Sigmoid colon (tissue), 4 donors: ENCODE results near the gene PTPN2.

Experiments used
- CTCF ChIP-seq, 4 experiments: fragments of 450-650 bp in 3 of 4; fragments of 200-600 bp in 1 of 4; IDR thresholded peaks; one replicate each; pipeline ENCODE4 v1.5.1; 2016 to 2019; ENCODE audit warnings: antibody characterized with exemption in 4 of 4, mild to moderate bottlenecking in 3 of 4, moderate library complexity in 2 of 4
- EP300 ChIP-seq, 4 donors: sonication (generic); formaldehyde crosslinking; IDR thresholded peaks; one replicate each; pipeline ENCODE4 v1.6.1; 2017; ENCODE audit warnings: antibody characterized with exemption in 4 of 4
- POLR2A ChIP-seq, 2 donors: fragments of 450-650 bp; IDR thresholded peaks; one replicate each; pipeline ENCODE4 v1.6.1; 2016; ENCODE audit warnings: antibody characterized with exemption in 2 of 2, mild to moderate bottlenecking in 2 of 2, moderate library complexity in 2 of 2

GRCh38 chr18:12907258-12907925 is 23.4 kb upstream of the PTPN2 start:
- no peak for TF ChIP-seq POLR2A (IDR thresholded peaks at IDR 0.05)
- no peak for TF ChIP-seq CTCF (IDR thresholded peaks at IDR 0.05)
- no peak for TF ChIP-seq EP300 (IDR thresholded peaks at IDR 0.05)
